Large intestine (tissue), 3 donors: ENCODE results near the gene CITED4. TPM values are rescaled to one million over a fixed set of nuclear protein-coding genes. Genes with fewer than 3 reads are reported as not detected.
"Not testable (repeated sequence)": the region's sequence is repeated elsewhere in the genome, so short reads cannot be mapped to it uniquely, and the experiment has no call there.

ENCODE experiments used
- DNase-seq, 2 donors: peaks; one replicate each; pipeline versions ENCODE4 v3.0.0 to v3.0.0-alpha.2; 2013
- H3K27ac ChIP-seq: one replicate; pipeline ENCODE4 v1.5.1; 2013; ENCODE audit warnings: low read length
- H3K27me3 ChIP-seq: 2 replicates; pipeline ENCODE4 v1.6.1; 2013; ENCODE audit warnings: low read length; ENCODE audit not compliant: control insufficient read depth, insufficient read depth
- H3K36me3 ChIP-seq: 2 replicates; pipeline ENCODE4 v1.6.1; 2013; ENCODE audit warnings: low read length; ENCODE audit not compliant: control insufficient read depth, insufficient read depth
- H3K4me1 ChIP-seq: one replicate; pipeline ENCODE4 v1.6.1; 2013; ENCODE audit warnings: low read length; ENCODE audit not compliant: control insufficient read depth, insufficient read depth
- H3K4me3 ChIP-seq: one replicate; pipeline ENCODE4 v1.5.1; 2013; ENCODE audit warnings: low read length
- H3K9me3 ChIP-seq: one replicate; pipeline ENCODE4 v1.6.1; 2013; ENCODE audit warnings: mild to moderate bottlenecking, low read depth, low read length, moderate library complexity; ENCODE audit not compliant: control insufficient read depth
- WGBS: methylation state at CpG from one replicate; pipeline ENCODE4 v1.1.5; 2013; ENCODE audit warnings: low lambda C conversion rate; ENCODE audit not compliant: insufficient coverage; 5-methylcytosine and 5-hydroxymethylcytosine counted together
- polyA plus RNA-seq: library from polyadenylated mRNA; unstranded; fragments of 120-200 nt; gene quantifications from one replicate; pipeline ENCODE4 v1.2.1, GENCODE V29; 2013

The CITED4 gene
- polyA plus RNA-seq, 1 donor: 4.3 TPM

DNA sequence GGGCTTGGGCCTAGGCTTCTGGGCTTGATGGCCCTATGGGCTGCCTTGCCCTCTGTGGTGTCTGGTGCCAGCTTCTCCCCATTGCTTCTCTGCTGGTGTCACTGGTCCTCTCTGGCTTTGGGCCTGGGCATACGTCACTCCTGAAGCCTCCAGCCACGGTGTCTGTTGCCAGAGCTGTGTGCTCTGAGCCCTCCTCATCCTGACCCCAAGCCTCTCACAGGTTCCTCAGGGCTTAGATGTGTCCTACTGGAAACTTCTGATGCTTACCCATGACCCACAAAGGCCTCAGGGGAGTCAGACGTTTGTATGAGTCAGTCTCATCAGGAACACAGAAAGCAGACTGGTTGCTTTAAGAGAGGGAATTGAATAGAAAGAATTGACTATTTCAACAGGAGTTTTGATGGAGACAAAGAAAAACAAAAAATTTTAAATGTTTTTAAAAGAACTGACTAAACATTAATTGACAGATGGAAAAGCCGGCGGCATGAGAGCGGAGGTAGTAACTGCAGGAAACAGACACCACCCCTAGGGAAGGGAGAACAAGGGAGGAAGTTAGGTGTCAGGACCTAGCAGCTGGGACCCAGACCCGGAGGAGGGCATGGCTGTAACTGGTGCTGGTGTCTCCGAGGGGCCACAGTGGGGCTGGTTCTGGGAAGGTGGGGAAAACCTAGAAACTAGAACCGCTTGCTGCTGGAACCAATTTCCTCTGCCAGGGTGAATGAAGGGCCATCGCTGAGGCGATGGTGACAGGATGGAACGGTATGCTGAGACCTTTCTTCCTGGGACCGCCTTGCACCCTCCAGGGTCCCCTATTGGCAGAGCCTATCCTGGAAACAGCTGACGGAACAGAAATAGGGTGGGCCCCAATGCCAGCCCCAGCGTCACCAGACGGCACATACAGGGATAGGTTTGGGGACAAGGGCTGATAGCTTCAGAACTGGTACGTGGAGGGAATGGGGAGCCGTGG is 40.0 kb upstream of the CITED4 start:
- Histone ChIP-seq H3K4me3 (no peak overlapping the region), H3K27ac (no peak overlapping the region)
- WGBS: 64% methylated on average over 4 of the region's 18 CpGs

DNA sequence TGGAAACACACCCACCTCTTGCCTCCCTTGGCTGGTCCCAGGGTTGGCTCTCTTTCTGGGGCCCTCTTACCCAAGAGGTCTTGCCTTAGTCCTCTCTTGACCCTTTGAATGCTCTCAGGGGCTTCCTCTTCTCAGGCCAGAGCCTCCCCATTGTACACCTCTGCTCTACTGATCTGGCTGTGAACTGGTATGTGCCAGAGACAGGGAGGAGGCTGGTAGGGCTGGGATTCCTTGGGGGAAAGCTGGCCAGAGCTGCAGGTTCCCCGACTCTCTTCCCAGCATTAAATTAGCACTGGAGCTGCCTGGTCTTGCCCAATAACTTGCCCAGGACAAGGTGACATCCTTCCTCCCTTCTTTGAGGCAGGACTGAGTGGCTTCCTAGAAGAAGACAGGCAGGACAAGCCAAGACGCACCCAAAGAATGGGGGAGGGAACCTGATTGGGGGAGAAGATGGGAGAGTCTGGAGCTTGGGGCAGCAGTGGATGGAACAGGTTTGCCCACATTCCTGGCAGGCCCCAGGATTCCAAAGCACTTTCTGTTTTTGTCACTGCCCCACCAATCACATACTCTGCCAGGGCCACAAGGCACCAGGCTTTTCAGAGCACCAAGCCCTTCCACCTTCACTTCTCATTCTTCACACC is 37.2 kb upstream of the CITED4 start:
- no peaks in the 10 kb centered on the region for H3K27me3 ChIP-seq
- no peaks in the 10 kb centered on the region for H3K9me3 ChIP-seq
- no peak overlapping the region for H3K4me3 ChIP-seq
- H3K27ac ChIP-seq: no peak overlapping the region
- WGBS: no CpG with 5 or more reads among the region's 2 CpGs
- no peaks in the 10 kb centered on the region for H3K36me3 ChIP-seq
- H3K4me1 ChIP-seq: no peaks in the 10 kb centered on the region
- DNase-seq: peak in 1 of 2 donors; percentile 12

More for the DNA sequence above, 40.0 kb upstream of the CITED4 start:
- no peaks in the 10 kb centered on the region for H3K9me3 ChIP-seq
- H3K27me3 ChIP-seq: no peaks in the 10 kb centered on the region
- no peaks in the 10 kb centered on the region for H3K4me1 ChIP-seq
- no peak for DNase-seq
- no peaks in the 10 kb centered on the region for H3K36me3 ChIP-seq

DNA sequence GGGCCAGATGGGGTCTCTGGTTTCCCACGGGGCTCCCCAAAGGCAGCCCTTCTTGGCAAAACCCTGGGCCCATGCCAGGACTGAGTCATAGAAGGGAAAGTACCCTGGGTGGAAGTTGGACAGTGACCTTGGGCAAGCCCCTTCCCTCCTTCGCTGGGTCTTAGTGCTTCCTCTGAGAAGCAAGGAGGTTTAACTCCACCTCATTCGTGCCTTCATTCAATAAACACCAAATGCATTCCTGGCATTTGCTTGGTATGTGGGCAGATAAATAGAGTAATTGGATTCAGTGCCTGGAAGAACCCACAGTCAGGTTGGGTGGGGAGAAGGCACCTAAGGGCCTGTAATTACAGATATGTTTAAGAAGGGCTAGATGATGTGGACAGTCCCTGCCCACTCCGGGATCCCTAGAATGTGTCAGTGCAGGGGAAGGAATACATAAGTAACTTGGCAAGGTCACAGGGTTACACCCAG is 36.3 kb upstream of the CITED4 start:
- WGBS: no CpG with 5 or more reads among the region's 4 CpGs
- Histone ChIP-seq H3K27me3 (no peaks in the 10 kb centered on the region), H3K36me3 (no peaks in the 10 kb centered on the region), H3K27ac (no peak overlapping the region), H3K4me3 (no peak overlapping the region), H3K9me3 (peaks cover 3% of the 10 kb centered on the region), H3K4me1 (no peaks in the 10 kb centered on the region)
- no peak for DNase-seq

DNA sequence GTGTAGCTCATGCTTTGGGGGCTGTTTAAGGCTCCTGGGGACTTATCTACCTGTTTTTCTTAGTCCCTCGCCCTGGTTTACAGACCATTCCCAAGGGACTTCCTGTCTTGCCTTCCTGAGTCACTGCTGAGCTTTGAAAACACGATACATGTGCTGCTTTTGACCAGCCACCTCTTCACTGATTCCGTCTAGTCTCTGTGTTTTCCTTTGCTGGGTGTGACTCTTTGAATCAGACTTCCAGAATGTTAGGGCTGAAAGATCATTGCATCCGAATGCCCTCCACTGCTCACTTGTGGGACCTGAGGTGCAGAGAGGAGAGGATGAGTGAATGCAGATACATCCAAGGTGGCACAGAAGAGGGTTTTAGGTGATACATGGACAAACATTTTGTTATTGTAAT is 35.4 kb upstream of the CITED4 start:
- no peaks in the 10 kb centered on the region for H3K36me3 ChIP-seq
- no peak overlapping the region for H3K4me3 ChIP-seq
- H3K27me3 ChIP-seq: no peaks in the 10 kb centered on the region
- 80% methylated on average over 2 of the region's 4 CpGs for WGBS
- DNase-seq: no peak
- H3K27ac ChIP-seq: no peak overlapping the region
- H3K9me3 ChIP-seq: peaks cover 3% of the 10 kb centered on the region
- H3K4me1 ChIP-seq: no peaks in the 10 kb centered on the region

DNA sequence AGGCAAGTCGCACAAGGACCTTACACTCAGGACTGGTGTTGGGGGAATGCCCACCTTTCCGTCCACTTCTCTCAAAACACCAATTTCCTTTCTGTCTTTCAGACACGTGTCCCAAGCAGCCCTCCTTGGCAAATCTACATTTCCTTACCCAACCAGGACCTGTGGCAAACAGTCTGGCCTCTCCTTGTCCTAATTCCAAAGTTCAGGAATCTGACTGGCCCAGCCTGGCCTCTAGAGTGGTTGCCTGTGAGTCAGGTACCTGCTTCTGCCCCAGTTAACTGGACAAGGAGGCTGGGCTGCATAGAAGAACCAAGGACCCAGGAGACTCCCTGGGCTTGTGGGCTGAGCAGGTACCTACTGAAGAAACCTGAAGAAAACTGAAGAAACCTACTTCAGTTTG is 34.3 kb upstream of the CITED4 start:
- WGBS: no CpG with 5 or more reads among the region's 3 CpGs

DNA sequence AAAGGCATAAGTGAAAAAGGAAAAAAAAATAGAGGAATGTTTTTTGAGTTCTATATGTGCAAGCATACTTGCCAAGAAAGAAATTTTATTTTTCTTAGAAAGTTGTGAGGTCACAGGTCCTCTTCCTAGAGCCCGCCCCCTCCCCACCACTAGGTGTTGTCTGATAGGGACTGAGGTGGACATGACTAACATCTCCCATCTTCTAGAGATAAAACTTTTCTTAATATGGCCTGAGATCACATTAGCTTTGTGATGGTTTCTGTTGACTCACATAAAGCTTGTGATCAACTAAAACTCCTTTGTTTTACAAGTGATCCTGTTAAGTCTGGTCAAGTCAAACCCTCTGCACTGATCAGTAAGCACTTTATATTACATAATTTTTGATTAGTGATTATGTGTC is 33.4 kb upstream of the CITED4 start:
- Histone ChIP-seq H3K9me3 (peaks cover 3% of the 10 kb centered on the region), H3K4me1 (no peaks in the 10 kb centered on the region), H3K27me3 (no peaks in the 10 kb centered on the region), H3K36me3 (no peaks in the 10 kb centered on the region), H3K4me3 (no peak overlapping the region), H3K27ac (no peak overlapping the region)
- no peak for DNase-seq
- WGBS: no CpG with 5 or more reads among the region's 1 CpG

More for the DNA sequence above, 34.3 kb upstream of the CITED4 start:
- H3K27me3 ChIP-seq: no peaks in the 10 kb centered on the region
- peaks cover 3% of the 10 kb centered on the region for H3K9me3 ChIP-seq
- no peak overlapping the region for H3K27ac ChIP-seq
- H3K36me3 ChIP-seq: no peaks in the 10 kb centered on the region
- H3K4me1 ChIP-seq: no peaks in the 10 kb centered on the region
- no peak overlapping the region for H3K4me3 ChIP-seq
- peak in 1 of 2 donors; percentile 24 for DNase-seq

DNA sequence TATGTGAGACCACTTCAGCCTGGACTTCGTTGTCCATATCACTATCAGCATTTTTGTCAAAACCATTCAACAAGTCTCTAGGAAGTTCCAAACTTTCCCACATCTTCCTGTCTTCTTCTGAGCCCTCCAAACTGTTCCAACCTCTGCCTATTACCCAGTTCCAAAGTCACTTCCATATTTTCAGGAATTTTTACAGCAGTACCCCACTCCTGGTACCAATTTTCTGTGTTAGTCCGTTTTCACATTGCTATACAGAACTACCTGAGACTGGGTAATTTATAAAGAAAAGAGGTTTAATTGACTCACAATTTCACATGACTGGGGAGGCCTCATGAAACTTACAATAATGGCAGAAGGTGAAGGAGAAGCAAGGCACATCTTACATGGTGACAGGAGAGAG is 32.7 kb upstream of the CITED4 start:
- H3K4me1 ChIP-seq, H3K27me3 ChIP-seq, H3K27ac ChIP-seq, DNase-seq, H3K4me3 ChIP-seq, H3K9me3 ChIP-seq, H3K36me3 ChIP-seq: not testable (repeated sequence)
- WGBS: no CpG with 5 or more reads among the region's 2 CpGs

DNA sequence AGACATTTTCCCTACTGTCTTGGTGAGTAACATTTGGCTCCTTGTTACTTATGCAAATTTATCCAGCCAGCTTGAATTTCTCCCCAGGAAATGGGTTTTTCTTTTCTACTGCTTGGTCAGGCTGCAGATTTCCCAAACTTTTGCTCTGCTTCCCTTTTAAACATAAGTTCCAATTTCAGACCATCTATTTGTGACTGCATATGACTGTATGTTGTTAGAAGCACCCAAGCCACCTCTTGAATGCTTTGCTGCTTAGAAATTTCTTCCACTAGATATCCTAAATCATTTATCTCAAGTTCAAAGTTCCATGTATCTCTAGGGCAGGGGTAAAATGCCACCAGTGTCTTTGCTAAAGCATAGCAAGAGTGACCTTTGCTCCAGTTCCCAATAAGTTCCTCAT is 32.3 kb upstream of the CITED4 start:
- Histone ChIP-seq H3K27me3 (no peaks in the 10 kb centered on the region), H3K4me1 (no peaks in the 10 kb centered on the region), H3K27ac (no peak overlapping the region), H3K4me3 (no peak overlapping the region), H3K36me3 (no peaks in the 10 kb centered on the region), H3K9me3 (peaks cover 3% of the 10 kb centered on the region)
- no peak for DNase-seq

DNA sequence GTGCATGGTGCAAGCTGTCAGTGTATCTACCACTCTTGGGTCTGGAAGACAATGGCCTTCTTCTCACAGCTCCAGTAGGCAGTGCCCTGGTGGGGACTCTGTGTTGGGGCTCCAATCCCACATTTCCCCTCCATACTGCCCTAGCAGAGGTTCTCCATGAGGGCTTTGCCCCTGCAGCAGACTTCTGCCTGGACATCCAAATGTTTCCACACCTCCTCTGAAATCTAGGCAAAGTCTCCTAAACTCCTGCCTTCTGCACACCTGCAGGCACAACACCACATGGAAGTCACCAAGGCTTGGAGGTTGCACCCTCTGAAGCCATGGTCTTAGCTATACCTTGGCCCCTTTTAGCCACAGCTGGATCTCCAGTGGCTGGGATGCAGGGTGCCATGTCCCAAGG is 31.8 kb upstream of the CITED4 start:
- Histone ChIP-seq H3K4me3 (no peak overlapping the region), H3K36me3 (no peaks in the 10 kb centered on the region), H3K4me1 (no peaks in the 10 kb centered on the region), H3K27me3 (no peaks in the 10 kb centered on the region), H3K9me3 (peaks cover 3% of the 10 kb centered on the region), H3K27ac (no peak overlapping the region)
- no peak for DNase-seq

DNA sequence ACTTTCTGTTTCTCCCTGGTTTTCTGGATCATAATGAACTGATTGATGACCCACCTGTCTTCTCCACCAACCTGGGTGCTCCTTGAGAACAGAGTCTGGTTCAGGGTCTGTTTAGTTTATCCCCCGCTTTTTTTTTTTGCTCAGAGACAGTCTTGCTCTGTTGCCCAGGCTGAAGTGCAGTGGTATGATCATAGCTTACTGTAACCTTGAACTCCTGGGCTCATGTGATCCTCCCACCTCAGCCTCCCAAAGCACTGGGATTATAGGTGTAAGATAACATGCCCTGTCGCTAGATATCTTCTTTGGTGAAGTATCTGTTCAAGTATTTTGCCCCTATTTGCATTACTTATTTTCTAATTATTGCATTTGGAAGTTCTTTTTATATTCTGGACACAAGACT is 30.2 kb upstream of the CITED4 start:
- no peak overlapping the region for H3K4me3 ChIP-seq
- H3K27ac ChIP-seq: no peak overlapping the region
- no peaks in the 10 kb centered on the region for H3K36me3 ChIP-seq
- peaks cover 1% of the 10 kb centered on the region for H3K27me3 ChIP-seq
- DNase-seq: no peak
- no peaks in the 10 kb centered on the region for H3K4me1 ChIP-seq
- H3K9me3 ChIP-seq: peaks cover 3% of the 10 kb centered on the region
- no CpG with 5 or more reads among the region's 2 CpGs for WGBS
